Mucosa of stomach (tissue), 1 donor: ENCODE results near the gene KCTD3.

Experiments used
- H3K27me3 ChIP-seq: one replicate; pipeline ENCODE4 v1.7.0; 2013; ENCODE audit warnings: mild to moderate bottlenecking, low read length; ENCODE audit not compliant: control insufficient read depth, insufficient read depth
- H3K36me3 ChIP-seq: one replicate; pipeline ENCODE4 v1.7.0; 2013; ENCODE audit warnings: low read length; ENCODE audit not compliant: control insufficient read depth, insufficient read depth
- H3K4me1 ChIP-seq: one replicate; pipeline ENCODE4 v1.7.0; 2013; ENCODE audit warnings: mild to moderate bottlenecking, low read length; ENCODE audit not compliant: control insufficient read depth, insufficient read depth
- H3K4me3 ChIP-seq: one replicate; pipeline ENCODE4 v1.7.0; 2013; ENCODE audit warnings: low read length
- H3K9ac ChIP-seq: one replicate; pipeline ENCODE4 v1.7.0; 2013; ENCODE audit warnings: mild to moderate bottlenecking, low read length, moderate library complexity
- H3K9me3 ChIP-seq: one replicate; pipeline ENCODE4 v1.7.0; 2013; ENCODE audit warnings: mild to moderate bottlenecking, low read length, moderate library complexity; ENCODE audit not compliant: control insufficient read depth
- donor health status: Pancreatic carcinoma.

Gene KCTD3

DNA sequence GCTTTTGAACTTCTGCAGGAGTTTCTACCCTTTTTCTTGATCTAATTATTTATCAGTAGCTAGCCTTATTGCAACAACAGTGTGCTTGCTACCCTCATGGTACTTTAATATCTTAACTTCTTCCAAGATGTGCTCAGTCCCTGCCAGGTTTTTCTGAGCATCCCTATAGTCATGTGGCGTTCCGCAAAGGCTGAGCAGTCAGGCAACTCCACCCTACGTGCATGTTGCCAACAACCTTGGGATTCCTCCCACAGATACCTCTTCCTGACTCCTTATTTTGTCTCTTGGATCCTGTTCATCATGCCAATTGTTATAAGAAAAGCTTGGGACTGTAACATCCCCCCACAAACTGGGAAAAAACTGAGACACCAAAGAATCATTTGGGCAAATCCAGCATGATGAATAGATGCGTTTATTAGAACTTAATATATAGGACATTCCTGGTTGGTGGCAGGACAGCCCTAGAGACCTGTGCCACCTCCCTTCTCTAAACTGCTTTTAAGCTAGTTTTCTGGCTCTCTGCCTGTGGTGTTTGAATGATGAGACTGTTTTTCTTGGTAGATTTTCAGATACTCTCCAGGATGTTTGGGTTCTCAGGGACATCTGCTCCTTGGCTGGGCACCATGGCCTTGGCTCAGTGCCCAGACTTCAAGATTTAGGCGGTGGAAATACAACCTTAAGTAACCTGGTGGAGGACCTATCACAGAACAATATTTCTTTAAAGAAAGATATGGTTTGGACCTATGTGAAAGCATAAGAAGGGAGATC, 27.1 kb upstream of the KCTD3 start:
- Histone ChIP-seq H3K27me3 (no peaks in the 10 kb centered on the region), H3K9ac (no peak overlapping the region), H3K9me3 (no peaks in the 10 kb centered on the region), H3K4me3 (no peak overlapping the region), H3K36me3 (no peaks in the 10 kb centered on the region), H3K4me1 (peaks cover 8% of the 10 kb centered on the region)

DNA sequence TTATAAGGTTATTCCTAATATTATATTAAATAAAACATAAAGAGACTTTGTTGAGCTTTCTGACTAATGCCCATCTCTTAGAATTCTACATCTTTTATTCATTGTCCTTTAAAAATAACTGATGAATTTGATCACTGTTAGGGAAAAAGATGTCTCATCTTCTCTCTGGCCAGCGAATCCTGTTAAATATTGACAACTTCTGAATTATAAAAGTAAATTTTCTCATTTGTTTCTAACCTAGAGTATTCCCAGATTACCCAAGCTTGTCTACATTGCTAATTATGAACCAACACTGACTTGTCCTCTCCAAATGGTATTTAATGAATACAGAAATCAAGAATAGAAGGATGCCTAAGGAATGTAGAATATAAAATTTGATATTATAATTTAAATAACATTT, 24.8 kb upstream of the KCTD3 start:
- H3K4me3 ChIP-seq, result no peak overlapping the region
- peaks cover 8% of the 10 kb centered on the region for H3K4me1 ChIP-seq
- no peaks in the 10 kb centered on the region for H3K9me3 ChIP-seq
- no peak overlapping the region for H3K9ac ChIP-seq
- H3K36me3 ChIP-seq, result no peaks in the 10 kb centered on the region
- H3K27me3 ChIP-seq, result no peaks in the 10 kb centered on the region

GRCh38 chr1:215543191-215543606, 23.9 kb upstream of the KCTD3 start:
- Histone ChIP-seq H3K27me3 (no peaks in the 10 kb centered on the region), H3K4me3 (no peak overlapping the region), H3K4me1 (peaks cover 8% of the 10 kb centered on the region), H3K9me3 (no peaks in the 10 kb centered on the region), H3K36me3 (no peaks in the 10 kb centered on the region), H3K9ac (no peak overlapping the region)

GRCh38 chr1:215543806-215544205, 23.3 kb upstream of the KCTD3 start:
- H3K9me3 ChIP-seq, result no peaks in the 10 kb centered on the region
- no peaks in the 10 kb centered on the region for H3K36me3 ChIP-seq
- peaks cover 8% of the 10 kb centered on the region for H3K4me1 ChIP-seq
- no peaks in the 10 kb centered on the region for H3K27me3 ChIP-seq
- no peak overlapping the region for H3K4me3 ChIP-seq
- H3K9ac ChIP-seq, result no peak overlapping the region

GRCh38 chr1:215544566-215544965, 22.5 kb upstream of the KCTD3 start:
- H3K9me3 ChIP-seq, result no peaks in the 10 kb centered on the region
- H3K9ac ChIP-seq, result no peak overlapping the region
- peaks cover 8% of the 10 kb centered on the region for H3K4me1 ChIP-seq
- no peak overlapping the region for H3K4me3 ChIP-seq
- no peaks in the 10 kb centered on the region for H3K27me3 ChIP-seq
- no peaks in the 10 kb centered on the region for H3K36me3 ChIP-seq

DNA sequence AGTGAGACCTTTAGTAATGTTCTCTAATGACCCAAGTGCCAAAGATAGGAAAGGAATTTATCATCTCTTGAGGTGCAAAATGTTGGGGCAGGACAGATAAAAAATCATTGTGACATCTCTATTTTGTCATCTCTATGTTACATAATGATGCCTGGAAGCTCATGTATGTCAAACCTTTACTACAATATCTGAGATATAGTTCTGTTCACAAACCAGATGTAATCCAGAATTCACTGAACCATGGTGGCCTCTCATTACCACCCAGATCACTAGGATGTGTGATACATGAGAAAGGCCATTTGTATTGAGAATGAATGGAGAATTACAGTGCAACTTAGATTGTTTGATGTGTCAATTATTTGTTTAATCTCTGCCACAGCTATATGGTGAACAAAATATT, 22.0 kb upstream of the KCTD3 start:
- H3K27me3 ChIP-seq, result no peaks in the 10 kb centered on the region
- peaks cover 8% of the 10 kb centered on the region for H3K4me1 ChIP-seq
- no peaks in the 10 kb centered on the region for H3K36me3 ChIP-seq
- H3K4me3 ChIP-seq, result no peak overlapping the region
- H3K9me3 ChIP-seq, result no peaks in the 10 kb centered on the region
- H3K9ac ChIP-seq, result no peak overlapping the region

- Histone ChIP-seq H3K27me3 (no peaks in the 10 kb centered on the region), H3K9me3 (no peaks in the 10 kb centered on the region), H3K4me3 (no peak overlapping the region), H3K9ac (no peak overlapping the region), H3K36me3 (no peaks in the 10 kb centered on the region), H3K4me1 (peaks cover 8% of the 10 kb centered on the region)
Measured at GRCh38 chr1:215547011-215547410, 20.1 kb upstream of the KCTD3 start.

DNA sequence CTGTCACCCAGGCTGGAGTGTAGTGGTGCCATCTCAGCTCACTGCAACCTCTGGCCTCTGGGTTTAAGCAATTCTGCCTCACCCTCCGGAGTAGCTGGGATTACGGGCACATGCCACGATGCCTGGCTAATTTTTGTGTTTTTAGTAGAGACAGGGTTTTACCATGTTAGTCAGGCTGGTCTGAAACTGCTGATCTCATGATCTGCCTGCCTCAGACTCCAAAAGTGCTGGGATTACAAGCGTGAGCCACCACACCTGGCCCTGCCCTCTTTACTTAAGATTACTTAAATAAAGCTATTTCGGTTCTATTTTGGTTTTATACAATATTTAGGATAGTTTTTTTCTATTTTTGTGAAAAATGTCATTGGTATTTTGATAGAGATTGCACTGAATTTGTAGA, 15.3 kb upstream of the KCTD3 start:
- Histone ChIP-seq H3K4me1 (no peaks in the 10 kb centered on the region), H3K27me3 (no peaks in the 10 kb centered on the region), H3K4me3 (no peak overlapping the region), H3K9me3 (no peaks in the 10 kb centered on the region), H3K9ac (no peak overlapping the region), H3K36me3 (no peaks in the 10 kb centered on the region)

GRCh38 chr1:215554865-215555264, 12.2 kb upstream of the KCTD3 start:
- H3K36me3 ChIP-seq, result no peaks in the 10 kb centered on the region
- H3K4me1 ChIP-seq, result no peaks in the 10 kb centered on the region
- H3K9me3 ChIP-seq, result no peaks in the 10 kb centered on the region
- H3K9ac ChIP-seq, result no peak overlapping the region
- H3K4me3 ChIP-seq, result no peak overlapping the region
- no peaks in the 10 kb centered on the region for H3K27me3 ChIP-seq

- H3K9ac ChIP-seq, result no peak overlapping the region
- no peaks in the 10 kb centered on the region for H3K9me3 ChIP-seq
- no peaks in the 10 kb centered on the region for H3K27me3 ChIP-seq
- no peaks in the 10 kb centered on the region for H3K4me1 ChIP-seq
- no peaks in the 10 kb centered on the region for H3K36me3 ChIP-seq
- no peak overlapping the region for H3K4me3 ChIP-seq
Measured at GRCh38 chr1:215555531-215555930, 11.6 kb upstream of the KCTD3 start.

GRCh38 chr1:215556996-215557395, 10.1 kb upstream of the KCTD3 start:
- Histone ChIP-seq H3K4me3 (no peak overlapping the region), H3K4me1 (no peaks in the 10 kb centered on the region), H3K36me3 (no peaks in the 10 kb centered on the region), H3K9ac (no peak overlapping the region), H3K27me3 (no peaks in the 10 kb centered on the region), H3K9me3 (no peaks in the 10 kb centered on the region)

GRCh38 chr1:215557504-215557903, 9.6 kb upstream of the KCTD3 start:
- H3K4me1 ChIP-seq, result no peaks in the 10 kb centered on the region
- no peaks in the 10 kb centered on the region for H3K36me3 ChIP-seq
- H3K9me3 ChIP-seq, result no peaks in the 10 kb centered on the region

More at GRCh38 chr1:215557504-215557903, 9.6 kb upstream of the KCTD3 start:
- H3K27me3 ChIP-seq, result no peaks in the 10 kb centered on the region
- no peak overlapping the region for H3K9ac ChIP-seq
- no peak overlapping the region for H3K4me3 ChIP-seq
